ENCODE results near the gene EYA2.

EYA2 gene

GRCh38 chr20:47215653-47216397 is 321.2 kb downstream of the EYA2 start:
- DNase-seq: no peak

DNA sequence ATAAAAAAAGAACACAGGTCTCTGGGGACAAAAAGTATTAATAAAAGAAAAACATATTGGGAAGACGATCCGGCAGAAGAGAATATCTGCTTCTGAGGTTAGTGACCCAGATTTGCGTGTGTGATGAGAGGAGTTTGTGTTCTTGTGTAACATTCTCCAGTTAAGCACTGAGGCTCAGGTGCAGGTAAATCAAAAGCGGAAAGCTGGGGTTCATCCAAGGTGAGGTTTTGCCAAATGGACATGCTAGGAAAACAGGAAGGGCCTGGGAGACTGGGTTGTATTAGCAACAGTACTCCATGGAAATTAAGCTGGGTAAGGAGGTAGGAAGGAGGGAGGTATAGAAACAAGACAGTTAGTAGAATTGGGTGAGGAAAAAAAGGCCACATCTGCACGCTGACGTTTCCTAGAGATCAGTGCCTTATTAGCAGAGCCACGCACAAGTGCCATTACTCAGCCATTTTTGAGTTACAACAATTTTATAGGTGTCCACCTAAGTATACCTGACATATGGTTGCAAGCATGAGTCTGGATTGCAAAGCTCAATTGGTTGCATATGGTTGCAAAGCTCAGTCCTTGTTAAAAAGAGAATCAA is 322.3 kb downstream of the EYA2 start:
- DNase-seq: no peak

- DNase-seq: no peak
Measured at GRCh38 chr20:47217482-47218446, 323.1 kb downstream of the EYA2 start.

DNA sequence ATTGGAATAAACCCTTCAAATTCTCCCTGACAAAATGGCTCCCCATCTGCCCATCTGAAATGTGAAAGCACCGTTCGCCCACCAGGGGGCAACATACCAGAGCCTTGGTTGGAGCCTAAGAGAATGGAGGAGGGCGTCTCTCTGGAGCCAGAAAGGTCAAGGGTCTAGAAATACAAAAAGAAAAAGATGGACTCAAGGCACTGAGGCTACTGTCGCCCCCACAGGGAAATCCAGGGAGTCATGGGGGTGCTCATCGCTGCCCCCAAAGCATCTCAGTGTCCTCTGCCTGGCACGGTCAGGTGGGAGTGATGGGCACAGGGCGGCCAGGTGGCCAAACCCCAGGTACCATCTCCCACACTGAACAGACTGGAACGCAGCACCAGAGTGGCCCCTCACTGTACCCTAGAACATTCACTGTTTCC is 325.5 kb downstream of the EYA2 start:
- peak; percentile 75 for DNase-seq

DNA sequence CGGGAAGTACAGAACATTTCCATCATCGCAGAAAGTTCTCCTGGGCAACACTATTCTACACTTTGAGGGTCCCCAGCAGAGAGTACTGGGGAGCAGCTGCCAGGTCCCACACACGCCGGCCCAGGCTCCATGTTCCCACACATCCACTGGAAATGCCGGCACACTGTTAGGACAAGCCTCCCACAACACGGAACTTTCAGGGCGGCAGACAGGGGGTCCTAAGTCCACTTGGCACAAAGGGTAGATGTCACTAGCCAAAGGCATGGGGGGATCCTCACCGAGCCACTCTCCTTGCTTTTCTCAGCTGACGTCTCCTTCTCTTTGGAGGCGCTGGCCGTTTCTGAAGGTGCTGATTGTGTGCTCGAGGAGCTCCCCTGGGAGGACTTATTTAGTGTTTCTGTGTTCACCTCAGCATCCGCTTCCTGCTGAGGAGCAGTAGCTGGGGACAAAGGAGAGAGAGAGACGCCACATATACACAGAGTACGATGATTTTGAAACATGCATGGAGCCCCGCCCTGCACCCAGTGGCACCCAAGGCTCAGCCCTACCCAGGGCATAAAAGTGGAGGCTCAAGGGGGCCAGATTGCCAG is 326.5 kb downstream of the EYA2 start:
- DNase-seq: no peak

DNA sequence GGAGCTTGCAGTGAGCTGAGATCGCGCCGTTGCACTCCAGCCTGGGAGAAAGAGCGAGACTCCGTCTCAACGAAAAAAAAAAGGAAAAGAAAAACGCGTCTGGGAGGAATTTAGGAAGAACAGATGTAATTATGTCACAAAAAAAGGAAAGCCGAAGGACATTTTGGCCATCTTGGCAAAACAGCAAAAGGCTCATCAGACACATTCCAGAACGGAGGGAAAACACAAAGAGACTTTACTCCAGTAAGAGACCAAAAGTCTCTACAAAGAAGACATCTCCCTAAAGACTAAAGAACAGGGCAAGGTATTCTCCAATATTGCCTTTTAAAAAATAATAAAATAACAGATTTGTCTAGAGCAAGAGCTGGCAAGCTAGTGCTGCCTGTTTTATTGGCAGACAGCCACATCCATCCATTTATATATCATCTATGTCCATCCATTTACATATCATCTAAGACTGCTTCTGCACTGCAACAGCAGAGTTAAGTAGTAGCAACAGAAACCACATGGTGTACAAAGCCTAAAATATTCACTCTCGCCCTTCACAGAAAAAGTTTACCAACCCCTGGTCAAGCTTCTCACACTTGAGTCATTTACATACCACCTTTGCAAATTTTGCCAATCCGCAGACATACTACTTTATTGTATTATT is 328.0 kb downstream of the EYA2 start:
- DNase-seq: no peak

DNA sequence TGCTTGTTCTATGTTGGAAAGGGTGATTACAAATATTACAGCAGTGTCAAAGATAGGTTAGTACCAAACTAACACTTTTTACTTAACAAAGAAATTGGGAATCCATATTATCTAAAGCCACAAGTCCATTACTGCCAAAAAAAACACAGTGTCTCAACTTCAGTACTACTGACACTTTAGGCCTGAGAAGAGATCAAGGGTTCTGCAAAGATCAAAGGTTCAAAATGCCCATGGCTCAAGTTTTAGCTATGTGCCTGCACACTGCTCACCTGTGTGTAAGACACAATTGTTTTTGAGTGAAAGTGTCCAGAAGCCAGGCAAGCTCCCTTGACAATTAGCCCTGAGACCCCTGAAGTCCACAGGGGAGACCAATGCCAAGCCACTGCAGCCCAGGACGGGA is 329.3 kb downstream of the EYA2 start:
- no peak for DNase-seq

DNA sequence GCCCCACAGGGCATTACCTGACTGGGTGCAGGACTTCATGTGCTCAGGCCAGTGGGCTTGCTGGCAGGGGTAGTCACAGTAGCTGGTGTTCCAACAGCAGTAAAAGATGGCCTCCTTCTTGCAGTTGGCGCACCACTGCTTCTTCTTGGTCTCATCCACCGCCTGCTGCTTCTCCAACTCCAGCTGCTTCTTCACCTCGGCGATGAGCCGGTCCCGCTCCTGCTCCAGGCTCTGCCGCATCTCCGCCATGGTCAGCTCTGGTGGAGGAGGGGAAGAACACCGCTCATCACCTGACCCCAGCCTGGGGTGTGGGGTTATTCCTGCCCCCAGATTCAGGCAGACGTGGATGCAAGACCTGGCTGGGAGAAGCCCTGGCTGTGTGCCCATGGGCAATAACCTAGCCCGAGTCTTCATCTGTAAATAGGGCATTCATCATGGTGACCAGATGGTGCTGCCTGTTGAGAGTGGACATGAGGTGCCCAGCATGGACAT is 329.7 kb downstream of the EYA2 start:
- no peak for DNase-seq

GRCh38 chr20:47224857-47225256 is 330.2 kb downstream of the EYA2 start:
- no peak for DNase-seq

DNA sequence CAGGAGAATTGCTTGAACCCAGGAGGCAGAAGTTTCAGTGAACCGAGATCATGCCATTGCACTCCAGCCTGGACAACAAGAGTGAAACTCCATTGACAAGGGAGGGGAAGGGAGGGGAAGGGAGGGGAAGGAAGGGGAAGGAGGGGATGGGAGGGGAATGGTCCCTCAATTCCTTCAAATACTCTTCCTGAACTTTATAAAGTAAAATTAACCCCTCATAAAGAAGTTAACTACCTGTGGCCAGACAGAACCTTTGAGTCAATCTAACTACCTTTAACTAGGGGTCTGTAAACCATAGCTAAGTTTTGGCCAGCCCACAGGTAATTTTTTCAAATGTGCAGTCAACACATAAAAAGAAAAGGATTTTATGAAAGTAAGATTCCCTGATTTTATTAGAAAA is 330.8 kb downstream of the EYA2 start:
- DNase-seq: no peak

DNA sequence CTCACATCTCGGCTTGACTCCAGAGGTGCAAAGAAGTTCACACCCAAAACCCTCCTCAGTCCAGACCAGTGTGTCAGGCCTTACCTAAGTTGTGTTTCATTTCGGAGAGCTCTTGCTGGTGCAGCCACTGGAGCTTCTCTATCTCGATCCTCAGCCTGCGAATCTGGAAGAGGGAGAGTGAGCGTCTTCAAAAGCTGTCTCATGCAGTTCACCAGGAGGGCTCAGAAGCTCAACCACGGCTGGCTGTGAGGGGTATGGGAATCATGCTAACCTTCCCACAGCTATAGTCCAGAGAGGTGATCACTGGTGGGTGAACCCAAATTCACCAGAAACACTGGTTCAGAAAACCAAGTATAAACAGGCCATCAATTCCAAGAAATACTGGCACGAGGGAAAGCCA is 332.5 kb downstream of the EYA2 start:
- no peak for DNase-seq

GRCh38 chr20:47227576-47227975 is 332.9 kb downstream of the EYA2 start:
- DNase-seq: no peak

DNA sequence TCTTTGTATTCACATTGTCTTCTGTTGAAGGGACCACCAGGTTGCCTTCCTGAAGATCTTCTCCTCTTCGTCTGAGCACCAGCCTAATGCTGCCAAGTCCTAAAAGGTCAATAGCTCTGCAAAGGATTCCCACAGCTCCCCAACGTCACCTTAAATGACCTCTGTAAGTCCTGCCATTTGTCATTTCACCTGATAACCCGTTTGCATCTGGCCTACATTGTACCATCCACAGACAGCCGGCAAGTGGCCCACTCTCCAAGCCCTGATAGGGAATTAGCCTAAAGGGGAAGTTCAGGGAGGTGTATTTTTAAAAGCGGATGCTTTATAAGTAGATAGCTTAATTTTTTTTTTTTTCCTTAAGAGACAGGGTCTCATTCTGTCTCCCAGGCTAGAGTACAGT is 334.0 kb downstream of the EYA2 start:
- DNase-seq: no peak

- DNase-seq: no peak
Measured at GRCh38 chr20:47230811-47231256, 336.2 kb downstream of the EYA2 start.

DNA sequence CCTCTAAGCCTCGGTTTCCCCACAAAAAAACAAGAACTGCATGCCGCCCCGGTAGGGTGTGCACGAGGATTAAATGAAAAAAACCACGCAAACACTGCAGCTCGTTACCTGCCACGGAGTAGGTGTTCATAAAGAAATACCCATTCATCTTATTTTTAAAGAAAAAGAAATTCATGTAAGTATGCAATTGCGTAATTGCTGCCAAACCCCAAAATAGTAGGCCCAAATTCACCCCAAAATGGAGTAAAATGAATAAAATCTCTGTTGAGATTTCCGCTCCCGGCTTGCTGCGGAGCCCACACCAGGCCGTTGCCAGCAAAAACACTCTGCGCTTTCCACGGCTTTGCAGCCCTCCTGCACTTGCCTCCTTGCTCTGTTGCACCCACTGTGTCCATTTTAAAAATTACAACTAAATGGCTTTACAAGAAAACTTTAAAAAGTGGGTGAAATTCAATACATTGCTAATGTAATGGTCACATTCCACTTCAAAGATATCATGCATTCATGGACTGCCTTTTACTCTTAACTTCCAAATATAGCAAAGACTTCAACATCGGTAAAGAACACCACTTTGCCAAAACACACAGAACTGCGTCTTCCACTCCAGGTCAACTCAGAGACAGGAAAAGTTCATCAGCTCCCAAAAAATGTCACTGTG is 336.9 kb downstream of the EYA2 start:
- no peak for DNase-seq

GRCh38 chr20:47232518-47232917 is 337.9 kb downstream of the EYA2 start:
- DNase-seq: no peak

- no peak for DNase-seq
Measured at GRCh38 chr20:47233333-47234188, 338.9 kb downstream of the EYA2 start.

GRCh38 chr20:47235111-47235510 is 340.5 kb downstream of the EYA2 start:
- DNase-seq: no peak

- DNase-seq: no peak
Measured at GRCh38 chr20:47235853-47236638, 341.4 kb downstream of the EYA2 start.

DNA sequence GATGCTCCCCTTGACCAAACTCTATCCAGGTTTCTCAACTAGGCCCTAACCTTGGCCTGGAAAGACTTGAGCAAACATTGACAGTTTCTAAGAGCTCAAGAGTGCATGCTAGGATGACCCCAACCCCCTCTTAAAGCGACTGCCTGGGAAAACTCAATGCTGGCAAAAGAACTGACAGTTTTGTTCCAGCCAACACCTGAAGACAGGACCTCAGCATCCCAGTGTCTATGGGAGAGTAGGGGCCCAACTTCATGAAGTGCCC is 341.9 kb downstream of the EYA2 start:
- no peak for DNase-seq
